Aorta (tissue), 5 donors: ENCODE results near the gene ZNF28. TPM values are rescaled to one million over a fixed set of nuclear protein-coding genes. Genes with fewer than 3 reads are reported as not detected.
"Not testable (repeated sequence)": the region's sequence is repeated elsewhere in the genome, so short reads cannot be mapped to it uniquely, and the experiment has no call there.

Experiments
- ATAC-seq: fragments of 200-7000 bp; cut with Tn5 transposase; one replicate; pipeline ENCODE4 v1.9.1; 2022; ENCODE audit warnings: moderate library complexity; ENCODE audit not compliant: low FRiP score
- DNase-seq, 2 donors: peaks; one replicate each; pipeline ENCODE4 v3.0.0-alpha.2; 2020
- H3K27ac ChIP-seq, 2 donors: one replicate each; pipeline ENCODE4 v1.5.1; 2013; ENCODE audit warnings: low read length in 2 of 2, mild to moderate bottlenecking in 2 of 2, moderate library complexity in 2 of 2, control low read depth in 1 of 2, inconsistent platforms in 1 of 2, low read depth in 1 of 2
- H3K27me3 ChIP-seq, 2 donors: one replicate each; pipeline ENCODE4 v1.6.1; 2013; ENCODE audit warnings: control low read depth in 1 of 2, low read length in 1 of 2, mild to moderate bottlenecking in 1 of 2, moderate library complexity in 1 of 2; ENCODE audit not compliant: insufficient read depth in 2 of 2, control insufficient read depth in 1 of 2
- H3K36me3 ChIP-seq, 2 donors: one replicate each; pipeline ENCODE4 v1.6.1; 2013; ENCODE audit warnings: control low read depth in 1 of 2, low read length in 1 of 2, mild to moderate bottlenecking in 1 of 2; ENCODE audit not compliant: insufficient read depth in 2 of 2, control insufficient read depth in 1 of 2
- H3K4me1 ChIP-seq, 2 donors: one replicate each; pipeline ENCODE4 v1.6.1; 2013; ENCODE audit warnings: low read length in 2 of 2, control low read depth in 1 of 2, mild to moderate bottlenecking in 1 of 2, moderate library complexity in 1 of 2; ENCODE audit not compliant: insufficient read depth in 2 of 2, control insufficient read depth in 1 of 2
- H3K4me3 ChIP-seq, 2 donors: one replicate each; pipeline ENCODE4 v1.5.1; 2013; ENCODE audit warnings: low read length in 2 of 2, control low read depth in 1 of 2, mild to moderate bottlenecking in 1 of 2
- H3K9me3 ChIP-seq: one replicate; pipeline ENCODE4 v1.6.1; 2013; ENCODE audit warnings: mild to moderate bottlenecking, low read length; ENCODE audit not compliant: control insufficient read depth
- WGBS, 2 donors: extraction: QIAGEN DNeasy Blood & Tissue Kit; methylation state at CpG; one replicate each; pipeline ENCODE4 v1.1.7; 2013; 5-methylcytosine and 5-hydroxymethylcytosine counted together
- intact Hi-C, 2 donors: fragments of 100-400 bp; cut with DNase I; formaldehyde crosslinking; loops; one replicate each; pipeline versions ENCODE4 v1.14.2 to v1.15.0; 2022
- polyA plus RNA-seq, 2 donors: library from polyadenylated mRNA; stranded (reverse); fragments of 200-250 nt; gene quantifications; one replicate each; pipeline ENCODE4 v1.2.3, GENCODE V29; 2013
- total RNA-seq, 2 donors: library from RNA; stranded (reverse); fragmentation: NEBNext Ultra II Directional; extraction: Animal tissue kit (Norgen Biotek cat#: 25700); gene quantifications; one replicate each; pipeline ENCODE4 v1.2.1, GENCODE V29; 2021
- donor health status: healthy with polysubstance abuse.
- donor health status: Bipolar disorder and iron deficiency.
- donor health status: DM: no; HTN: no; CAD: no.
- donor health status: DM: no; HTN: no; CAD: no.
- donor health status: DM: yes; HTN: yes; CAD: no.

The ZNF28 gene
- total and polyA plus RNA-seq, 4 donors, result 1.3 to 14.0 (median 9.9) TPM

- DNase-seq (peak; percentile 91 to 95), ATAC-seq (peak; percentile 97)
- H3K9me3 ChIP-seq, H3K27me3 ChIP-seq, intact Hi-C loops, H3K36me3 ChIP-seq, H3K4me1 ChIP-seq: not testable (repeated sequence)
- WGBS, 2 donors, result 1 to 2% methylated on average over 47 of the region's 47 CpGs
- Histone ChIP-seq H3K27ac (peak within 1 kb of the TSS in 1 of 2 donors; percentile 76), H3K4me3 (peak within 1 kb of the TSS; percentile 6 to 85)
These were observed 34.7 kb downstream of the ZNF28 start, which contains the start of gene ZNF600 for GRCh38 chr19:52786464-52787354. ZNF600 (minus strand) TSS chr19:52786791; CDS start chr19:52778888, 7,903 bp downstream.

GRCh38 chr19:52786078-52786463 is 35.4 kb downstream of the ZNF28 start:
- Histone ChIP-seq H3K36me3 (no peaks in the 10 kb centered on the region), H3K27ac (no peak overlapping the region), H3K4me1 (no peaks in the 10 kb centered on the region), H3K27me3 (no peaks in the 10 kb centered on the region), H3K4me3 (peak overlapping the region; percentile 6 to 85), H3K9me3 (no peaks in the 10 kb centered on the region)
- 1 to 2% methylated on average over 23 of the region's 23 CpGs for WGBS, 2 donors
- ATAC-seq (peak; percentile 50), DNase-seq (no peak)
- intact Hi-C loops, result no loop called here

GRCh38 chr19:52785506-52785905 is 35.9 kb downstream of the ZNF28 start:
- Histone ChIP-seq H3K27me3 (no peaks in the 10 kb centered on the region), H3K4me1 (no peaks in the 10 kb centered on the region), H3K27ac (no peak overlapping the region), H3K9me3 (no peaks in the 10 kb centered on the region), H3K36me3 (no peaks in the 10 kb centered on the region), H3K4me3 (peak overlapping the region in 1 of 2 donors; percentile 85)
- WGBS, 2 donors, result 83 to 84% methylated on average over 3 of the region's 3 CpGs
- no peak for DNase-seq
- intact Hi-C loops, result no loop called here
- ATAC-seq, result no peak

- 90% methylated on average over 2 of the region's 2 CpGs; no CpG with 5 or more reads in 1 of the 2 donors for WGBS, 2 donors
- ATAC-seq, H3K27me3 ChIP-seq, H3K27ac ChIP-seq, H3K4me3 ChIP-seq, DNase-seq, intact Hi-C loops, H3K36me3 ChIP-seq, H3K4me1 ChIP-seq, H3K9me3 ChIP-seq: not testable (repeated sequence)
These were observed 38.6 kb downstream of the ZNF28 start for GRCh38 chr19:52782864-52783263.

GRCh38 chr19:52778811-52779210 is 42.6 kb downstream of the ZNF28 start:
- WGBS, 2 donors, result 67 to 71% methylated on average over 3 of the region's 3 CpGs

GRCh38 chr19:52756447-52756846 is 65.0 kb downstream of the ZNF28 start:
- ATAC-seq, DNase-seq, H3K36me3 ChIP-seq, H3K4me3 ChIP-seq, intact Hi-C loops, H3K9me3 ChIP-seq, H3K27ac ChIP-seq, H3K4me1 ChIP-seq, H3K27me3 ChIP-seq: not testable (repeated sequence)
- WGBS, 2 donors, result 74 to 77% methylated on average over 2 of the region's 2 CpGs

More at GRCh38 chr19:52778811-52779210, 42.6 kb downstream of the ZNF28 start:
- H3K9me3 ChIP-seq, result peaks cover 1% of the 10 kb centered on the region
- ATAC-seq (no peak), DNase-seq (no peak)
- intact Hi-C loops, result no loop called here
- H3K27me3 ChIP-seq, result no peaks in the 10 kb centered on the region
- H3K27ac ChIP-seq, result no peak overlapping the region
- H3K4me1 ChIP-seq, result no peaks in the 10 kb centered on the region
- no peak overlapping the region for H3K4me3 ChIP-seq
- H3K36me3 ChIP-seq, result peaks cover 0 to 5% of the 10 kb centered on the region in 2 donors

- ATAC-seq (no peak), DNase-seq (no peak)
- Histone ChIP-seq H3K4me3 (no peak overlapping the region), H3K4me1 (no peaks in the 10 kb centered on the region), H3K27me3 (no peaks in the 10 kb centered on the region), H3K36me3 (no peaks in the 10 kb centered on the region), H3K9me3 (no peaks in the 10 kb centered on the region), H3K27ac (no peak overlapping the region)
- 72 to 86% methylated on average over 4 of the region's 4 CpGs for WGBS, 2 donors
- intact Hi-C loops, result loop anchor here in 1 of 2 donors (10.0 kb wide), 1 partner anchor 415 kb away; the partner anchor contains the start of gene ZNF610
These were observed 71.7 kb downstream of the ZNF28 start for GRCh38 chr19:52749780-52750179.

- Histone ChIP-seq H3K4me1 (no peaks in the 10 kb centered on the region), H3K27ac (no peak overlapping the region), H3K36me3 (no peaks in the 10 kb centered on the region), H3K9me3 (peaks cover 1% of the 10 kb centered on the region), H3K4me3 (no peak overlapping the region), H3K27me3 (no peaks in the 10 kb centered on the region)
- DNase-seq, result no peak
- 19 to 30% methylated on average over 8 of the region's 8 CpGs for WGBS, 2 donors
- no peak for ATAC-seq
- intact Hi-C loops, result loop anchor here in 1 of 2 donors (10.0 kb wide), 1 partner anchor 414 kb away; the partner anchor contains the start of gene ZNF610
These were observed 73.0 kb downstream of the ZNF28 start for GRCh38 chr19:52748336-52748950.
